ENCODE results near the gene NOTCH4.
A peak's percentile ranks its signal among the peaks of the same experiment; 100 is the strongest.

The NOTCH4 gene

GRCh38 chr6:32220021-32220420, 3.8 kb downstream of the NOTCH4 start:
- Histone ChIP-seq H3K27ac (ENCODE audit: insufficient read depth in 1 of 2, low read depth in 1 of 2, low read length in 2 of 2, poor library complexity in 1 of 2, severe bottlenecking in 2 of 2) (no peak overlapping the region), H3K4me3 (ENCODE audit: control insufficient read depth in 1 of 7, extremely low read depth in 1 of 7, insufficient read depth in 4 of 7, low read depth in 2 of 7, low read length in 6 of 7) (no peak overlapping the region), H3K36me3 (ENCODE audit: control insufficient read depth in 4 of 4, insufficient read depth in 4 of 4, low read length in 3 of 4) (no peaks in the 10 kb centered on the region), H3K9me3 (ENCODE audit: control extremely low read depth in 1 of 5, control insufficient read depth in 4 of 5, insufficient read depth in 2 of 5, low read depth in 1 of 5, low read length in 4 of 5) (no peaks in the 10 kb centered on the region), H3K27me3 (replicated peaks in 2 of 5; ENCODE audit: control insufficient read depth in 4 of 5, insufficient read depth in 5 of 5, low read length in 4 of 5) (no peaks in the 10 kb centered on the region), H3K4me1 (ENCODE audit: control extremely low read depth in 1 of 4, control insufficient read depth in 4 of 4, insufficient read depth in 4 of 4, low read length in 3 of 4) (peaks cover 0 to 4% (median 2%) of the 10 kb centered on the region in 4 experiments)
- 94% methylated on average over 2 of the region's 4 CpGs for WGBS (ENCODE audit: insufficient coverage)
- no peak for DNase-seq
- ChIA-PET POLR2A (no interaction called here), CTCF (no interaction called here)

DNA sequence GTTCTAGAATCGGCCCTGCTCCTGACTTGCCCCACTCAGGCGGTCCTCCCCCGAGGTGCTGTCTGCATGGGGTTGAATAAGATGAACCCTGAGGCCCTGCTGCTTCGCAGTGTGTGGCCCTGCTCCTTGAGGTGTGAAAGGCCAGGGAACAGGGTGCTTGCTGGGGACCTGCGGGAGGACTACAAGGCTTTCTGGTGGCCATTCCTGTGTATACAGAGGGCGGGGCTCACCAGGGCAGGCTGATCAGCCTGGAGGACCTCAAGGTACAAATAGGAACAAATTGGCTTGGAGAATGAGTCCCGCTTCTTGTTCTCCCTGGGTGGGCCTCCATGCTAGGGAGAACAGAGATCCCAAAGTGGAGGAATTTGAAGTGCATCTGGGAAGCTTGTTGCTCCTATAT, 5.7 kb downstream of the NOTCH4 start:
- no peaks in the 10 kb centered on the region for H3K36me3 ChIP-seq (ENCODE audit: control insufficient read depth in 4 of 4, insufficient read depth in 4 of 4, low read length in 3 of 4)

DNA sequence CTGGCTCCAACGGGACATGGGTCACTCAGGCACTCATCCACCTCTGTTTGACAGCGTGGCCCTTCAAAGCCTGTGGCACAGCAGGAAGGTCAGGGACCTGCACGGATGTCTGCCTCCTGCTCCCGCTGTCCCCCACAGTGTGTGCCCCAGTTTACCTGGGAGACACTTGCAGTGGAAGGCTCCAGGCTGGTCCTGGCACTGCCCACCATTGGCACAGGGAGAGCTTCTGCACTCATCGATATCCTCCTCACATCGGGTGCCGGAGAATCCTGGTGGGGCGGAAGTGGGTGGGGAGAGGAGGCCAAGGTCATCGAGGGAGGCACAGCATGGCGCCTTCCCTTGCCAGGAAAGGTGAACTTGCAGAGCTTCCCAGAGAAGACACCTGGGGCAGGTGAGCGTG, 6.9 kb downstream of the NOTCH4 start:
- POLR2A ChIA-PET = no interaction called here
- DNase-seq = no peak
- peaks cover 0 to 6% (median 4%) of the 10 kb centered on the region in 4 experiments for H3K4me1 ChIP-seq (ENCODE audit: control extremely low read depth in 1 of 4, control insufficient read depth in 4 of 4, insufficient read depth in 4 of 4, low read length in 3 of 4)
- H3K9me3 ChIP-seq (ENCODE audit: control extremely low read depth in 1 of 5, control insufficient read depth in 4 of 5, insufficient read depth in 2 of 5, low read depth in 1 of 5, low read length in 4 of 5) = no peaks in the 10 kb centered on the region
- no peak overlapping the region for H3K27ac ChIP-seq (ENCODE audit: insufficient read depth in 1 of 2, low read depth in 1 of 2, low read length in 2 of 2, poor library complexity in 1 of 2, severe bottlenecking in 2 of 2)
- WGBS (ENCODE audit: insufficient coverage) = 97% methylated on average over 9 of the region's 11 CpGs
- CTCF ChIA-PET = no interaction called here
- H3K36me3 ChIP-seq (ENCODE audit: control insufficient read depth in 4 of 4, insufficient read depth in 4 of 4, low read length in 3 of 4) = no peaks in the 10 kb centered on the region
- no peak overlapping the region for H3K4me3 ChIP-seq (ENCODE audit: control insufficient read depth in 1 of 7, extremely low read depth in 1 of 7, insufficient read depth in 4 of 7, low read depth in 2 of 7, low read length in 6 of 7)
- H3K27me3 ChIP-seq (replicated peaks in 2 of 5; ENCODE audit: control insufficient read depth in 4 of 5, insufficient read depth in 5 of 5, low read length in 4 of 5) = no peaks in the 10 kb centered on the region

More for the DNA sequence above, 5.7 kb downstream of the NOTCH4 start:
- DNase-seq = no peak
- Histone ChIP-seq H3K27me3 (replicated peaks in 2 of 5; ENCODE audit: control insufficient read depth in 4 of 5, insufficient read depth in 5 of 5, low read length in 4 of 5) (no peaks in the 10 kb centered on the region), H3K9me3 (ENCODE audit: control extremely low read depth in 1 of 5, control insufficient read depth in 4 of 5, insufficient read depth in 2 of 5, low read depth in 1 of 5, low read length in 4 of 5) (no peaks in the 10 kb centered on the region), H3K27ac (ENCODE audit: insufficient read depth in 1 of 2, low read depth in 1 of 2, low read length in 2 of 2, poor library complexity in 1 of 2, severe bottlenecking in 2 of 2) (no peak overlapping the region), H3K4me1 (ENCODE audit: control extremely low read depth in 1 of 4, control insufficient read depth in 4 of 4, insufficient read depth in 4 of 4, low read length in 3 of 4) (peaks cover 0 to 6% (median 4%) of the 10 kb centered on the region in 4 experiments), H3K4me3 (ENCODE audit: control insufficient read depth in 1 of 7, extremely low read depth in 1 of 7, insufficient read depth in 4 of 7, low read depth in 2 of 7, low read length in 6 of 7) (no peak overlapping the region)
- ChIA-PET POLR2A (interaction anchor here (1.2 kb wide), 1 partner anchor 9 kb away, joined by 3 read pairs; no protein-coding TSS in a partner anchor), CTCF (no interaction called here)
- WGBS (ENCODE audit: insufficient coverage) = 100% methylated on average over 6 of the region's 7 CpGs

- H3K27ac ChIP-seq (ENCODE audit: insufficient read depth in 1 of 2, low read depth in 1 of 2, low read length in 2 of 2, poor library complexity in 1 of 2, severe bottlenecking in 2 of 2) = no peak overlapping the region
- no peaks in the 10 kb centered on the region for H3K9me3 ChIP-seq (ENCODE audit: control extremely low read depth in 1 of 5, control insufficient read depth in 4 of 5, insufficient read depth in 2 of 5, low read depth in 1 of 5, low read length in 4 of 5)
- H3K36me3 ChIP-seq (ENCODE audit: control insufficient read depth in 4 of 4, insufficient read depth in 4 of 4, low read length in 3 of 4) = no peaks in the 10 kb centered on the region
- H3K4me1 ChIP-seq (ENCODE audit: control extremely low read depth in 1 of 4, control insufficient read depth in 4 of 4, insufficient read depth in 4 of 4, low read length in 3 of 4) = peaks cover 0 to 6% (median 4%) of the 10 kb centered on the region in 4 experiments
- POLR2A ChIA-PET = no interaction called here
- no peak for DNase-seq
- no peak overlapping the region for H3K4me3 ChIP-seq (ENCODE audit: control insufficient read depth in 1 of 7, extremely low read depth in 1 of 7, insufficient read depth in 4 of 7, low read depth in 2 of 7, low read length in 6 of 7)
- CTCF ChIA-PET = interaction anchor here (1.5 kb wide), 1 partner anchor 13 kb away, joined by 4 read pairs; no protein-coding TSS in a partner anchor
- 88% methylated on average over 10 of the region's 10 CpGs for WGBS (ENCODE audit: insufficient coverage)
- H3K27me3 ChIP-seq (replicated peaks in 2 of 5; ENCODE audit: control insufficient read depth in 4 of 5, insufficient read depth in 5 of 5, low read length in 4 of 5) = no peaks in the 10 kb centered on the region
Observed at GRCh38 chr6:32216285-32216684, 7.6 kb downstream of the NOTCH4 start.

DNA sequence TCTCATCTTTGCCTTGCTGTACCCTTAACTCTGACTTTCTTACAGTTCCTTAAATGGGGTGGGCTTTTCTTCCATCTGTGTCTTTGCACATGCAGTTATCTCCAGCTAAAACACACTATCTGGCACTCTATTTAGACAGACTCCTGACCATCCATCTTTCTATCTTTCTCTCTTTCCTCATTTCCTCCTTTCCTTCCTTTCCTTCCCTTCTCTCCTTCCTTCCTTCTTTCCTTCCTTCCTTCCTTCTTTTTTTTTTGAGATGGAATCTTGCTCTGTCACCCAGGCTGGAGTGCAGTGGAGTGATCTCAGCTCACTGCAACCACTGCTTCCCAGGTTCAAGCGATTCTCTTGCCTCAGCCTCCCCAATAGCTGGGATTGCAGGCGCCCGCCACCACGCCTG, 8.2 kb downstream of the NOTCH4 start:
- no peak for DNase-seq
- Histone ChIP-seq H3K27ac (ENCODE audit: insufficient read depth in 1 of 2, low read depth in 1 of 2, low read length in 2 of 2, poor library complexity in 1 of 2, severe bottlenecking in 2 of 2) (no peak overlapping the region), H3K27me3 (replicated peaks in 2 of 5; ENCODE audit: control insufficient read depth in 4 of 5, insufficient read depth in 5 of 5, low read length in 4 of 5) (no peaks in the 10 kb centered on the region), H3K36me3 (ENCODE audit: control insufficient read depth in 4 of 4, insufficient read depth in 4 of 4, low read length in 3 of 4) (no peaks in the 10 kb centered on the region), H3K9me3 (ENCODE audit: control extremely low read depth in 1 of 5, control insufficient read depth in 4 of 5, insufficient read depth in 2 of 5, low read depth in 1 of 5, low read length in 4 of 5) (no peaks in the 10 kb centered on the region), H3K4me1 (ENCODE audit: control extremely low read depth in 1 of 4, control insufficient read depth in 4 of 4, insufficient read depth in 4 of 4, low read length in 3 of 4) (peaks cover 0 to 6% (median 4%) of the 10 kb centered on the region in 4 experiments), H3K4me3 (ENCODE audit: control insufficient read depth in 1 of 7, extremely low read depth in 1 of 7, insufficient read depth in 4 of 7, low read depth in 2 of 7, low read length in 6 of 7) (no peak overlapping the region)
- POLR2A ChIA-PET = interaction anchor here (0.7 kb wide), 1 partner anchor 19 kb away, joined by 5 read pairs; no protein-coding TSS in a partner anchor
- no CpG with 5 or more reads among the region's 4 CpGs for WGBS (ENCODE audit: insufficient coverage)
- CTCF ChIA-PET = interaction anchor here (1.5 kb wide), 1 partner anchor 12 kb away, joined by 4 read pairs; no protein-coding TSS in a partner anchor

GRCh38 chr6:32214126-32214525, 9.7 kb downstream of the NOTCH4 start:
- H3K27ac ChIP-seq (ENCODE audit: insufficient read depth in 1 of 2, low read depth in 1 of 2, low read length in 2 of 2, poor library complexity in 1 of 2, severe bottlenecking in 2 of 2) = no peak overlapping the region
- H3K27me3 ChIP-seq (replicated peaks in 2 of 5; ENCODE audit: control insufficient read depth in 4 of 5, insufficient read depth in 5 of 5, low read length in 4 of 5) = no peaks in the 10 kb centered on the region
- H3K4me3 ChIP-seq (ENCODE audit: control insufficient read depth in 1 of 7, extremely low read depth in 1 of 7, insufficient read depth in 4 of 7, low read depth in 2 of 7, low read length in 6 of 7) = no peak overlapping the region
- POLR2A ChIA-PET = interaction anchor here (0.6 kb wide), 1 partner anchor 17 kb away, joined by 4 read pairs; no protein-coding TSS in a partner anchor
- WGBS (ENCODE audit: insufficient coverage) = no CpG with 5 or more reads among the region's 3 CpGs
- H3K9me3 ChIP-seq (ENCODE audit: control extremely low read depth in 1 of 5, control insufficient read depth in 4 of 5, insufficient read depth in 2 of 5, low read depth in 1 of 5, low read length in 4 of 5) = no peaks in the 10 kb centered on the region
- H3K4me1 ChIP-seq (ENCODE audit: control extremely low read depth in 1 of 4, control insufficient read depth in 4 of 4, insufficient read depth in 4 of 4, low read length in 3 of 4) = peaks cover 0 to 6% (median 4%) of the 10 kb centered on the region in 4 experiments
- no peaks in the 10 kb centered on the region for H3K36me3 ChIP-seq (ENCODE audit: control insufficient read depth in 4 of 4, insufficient read depth in 4 of 4, low read length in 3 of 4)
- DNase-seq = peak in 2 of 3 donors; percentile 49 to 54
- CTCF ChIA-PET = no interaction called here

- no peaks in the 10 kb centered on the region for H3K27me3 ChIP-seq (replicated peaks in 2 of 5; ENCODE audit: control insufficient read depth in 4 of 5, insufficient read depth in 5 of 5, low read length in 4 of 5)
- WGBS (ENCODE audit: insufficient coverage) = 94% methylated on average over 3 of the region's 6 CpGs
- ChIA-PET CTCF (interaction anchor here (1.0 kb wide), 1 partner anchor 18 kb away, joined by 4 read pairs; no protein-coding TSS in a partner anchor), POLR2A (no interaction called here)
- peaks cover 0 to 6% (median 4%) of the 10 kb centered on the region in 4 experiments for H3K4me1 ChIP-seq (ENCODE audit: control extremely low read depth in 1 of 4, control insufficient read depth in 4 of 4, insufficient read depth in 4 of 4, low read length in 3 of 4)
- no peak for DNase-seq
- no peak overlapping the region for H3K4me3 ChIP-seq (ENCODE audit: control insufficient read depth in 1 of 7, extremely low read depth in 1 of 7, insufficient read depth in 4 of 7, low read depth in 2 of 7, low read length in 6 of 7)
- no peak overlapping the region for H3K27ac ChIP-seq (ENCODE audit: insufficient read depth in 1 of 2, low read depth in 1 of 2, low read length in 2 of 2, poor library complexity in 1 of 2, severe bottlenecking in 2 of 2)
- no peaks in the 10 kb centered on the region for H3K36me3 ChIP-seq (ENCODE audit: control insufficient read depth in 4 of 4, insufficient read depth in 4 of 4, low read length in 3 of 4)
- H3K9me3 ChIP-seq (ENCODE audit: control extremely low read depth in 1 of 5, control insufficient read depth in 4 of 5, insufficient read depth in 2 of 5, low read depth in 1 of 5, low read length in 4 of 5) = no peaks in the 10 kb centered on the region
Observed at GRCh38 chr6:32213649-32214048, 10.2 kb downstream of the NOTCH4 start.
